DND-41 (cell line): ENCODE measurements around the gene GTPBP6.

Source experiments
- EZH2 ChIP-seq: IDR thresholded peaks from 3 replicates; pipeline ENCODE4 v1.6.1; 2012; ENCODE audit warnings: borderline replicate concordance, low read depth, mild to moderate bottlenecking, moderate library complexity, low read length, inconsistent platforms; ENCODE audit not compliant: severe bottlenecking
- TF ChIP-seq, protein P1 (sequence below): IDR thresholded peaks from 2 replicates; pipeline ENCODE4 v1.5.1; 2012; ENCODE audit warnings: borderline replicate concordance, low read length, moderate library complexity, mild to moderate bottlenecking; ENCODE audit not compliant: poor library complexity, severe bottlenecking; ENCODE audit errors: extremely low read depth

DNA sequence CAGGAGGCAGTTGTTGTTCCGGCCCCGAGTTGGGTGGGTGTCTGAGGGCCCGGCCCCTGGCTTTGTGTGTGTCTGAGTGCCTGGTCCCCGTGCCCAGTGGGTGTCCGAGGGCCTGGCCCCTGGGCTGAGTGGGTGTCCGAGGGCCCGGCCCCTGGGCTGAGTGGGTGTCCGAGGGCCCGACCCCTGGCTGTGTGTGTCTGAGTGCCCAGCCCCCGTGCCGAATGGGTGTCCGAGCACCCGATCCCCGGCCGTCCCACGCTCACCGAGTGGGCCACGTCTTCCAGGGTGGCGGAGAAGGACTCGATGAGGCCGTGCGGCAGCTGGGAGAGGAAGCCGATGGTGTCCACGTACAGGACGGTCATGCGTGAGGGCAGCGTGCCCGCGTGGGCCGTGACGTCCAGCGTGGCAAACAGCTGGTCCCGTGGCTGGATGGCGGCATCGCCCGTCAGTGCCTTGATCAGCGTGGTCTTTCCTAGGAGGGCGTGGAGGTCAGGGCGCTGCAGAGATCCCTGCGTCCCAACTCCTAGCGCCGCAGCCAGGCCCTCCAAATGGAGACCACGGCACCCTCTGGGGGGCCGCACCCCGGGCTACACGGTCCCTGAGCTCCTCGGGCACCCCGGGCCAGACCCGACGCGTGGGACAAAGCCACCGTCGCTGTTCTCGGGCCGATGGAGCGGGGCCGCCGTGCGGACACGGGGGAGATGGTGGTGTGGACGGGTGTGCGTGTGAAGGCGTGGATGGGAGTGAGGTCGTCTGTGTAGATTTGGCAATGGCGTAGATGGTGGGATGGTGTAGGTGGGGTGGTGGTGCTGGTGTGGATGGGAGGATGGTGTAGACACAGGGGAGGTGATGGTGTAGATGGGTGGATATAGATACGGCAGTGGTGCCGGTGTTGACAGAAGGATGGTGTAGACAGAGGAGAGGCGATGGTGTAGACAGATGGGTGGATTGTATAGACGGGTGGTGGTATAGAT lies 7.2 kb downstream of the GTPBP6 start:
- TF ChIP-seq, protein P1, sequence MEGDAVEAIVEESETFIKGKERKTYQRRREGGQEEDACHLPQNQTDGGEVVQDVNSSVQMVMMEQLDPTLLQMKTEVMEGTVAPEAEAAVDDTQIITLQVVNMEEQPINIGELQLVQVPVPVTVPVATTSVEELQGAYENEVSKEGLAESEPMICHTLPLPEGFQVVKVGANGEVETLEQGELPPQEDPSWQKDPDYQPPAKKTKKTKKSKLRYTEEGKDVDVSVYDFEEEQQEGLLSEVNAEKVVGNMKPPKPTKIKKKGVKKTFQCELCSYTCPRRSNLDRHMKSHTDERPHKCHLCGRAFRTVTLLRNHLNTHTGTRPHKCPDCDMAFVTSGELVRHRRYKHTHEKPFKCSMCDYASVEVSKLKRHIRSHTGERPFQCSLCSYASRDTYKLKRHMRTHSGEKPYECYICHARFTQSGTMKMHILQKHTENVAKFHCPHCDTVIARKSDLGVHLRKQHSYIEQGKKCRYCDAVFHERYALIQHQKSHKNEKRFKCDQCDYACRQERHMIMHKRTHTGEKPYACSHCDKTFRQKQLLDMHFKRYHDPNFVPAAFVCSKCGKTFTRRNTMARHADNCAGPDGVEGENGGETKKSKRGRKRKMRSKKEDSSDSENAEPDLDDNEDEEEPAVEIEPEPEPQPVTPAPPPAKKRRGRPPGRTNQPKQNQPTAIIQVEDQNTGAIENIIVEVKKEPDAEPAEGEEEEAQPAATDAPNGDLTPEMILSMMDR: no peak
- TF ChIP-seq EZH2: no peak
